Endothelial cell of umbilical vein (primary cell): ENCODE measurements around the gene CFAP210. TPM values are rescaled to one million over a fixed set of nuclear protein-coding genes. Genes with fewer than 3 reads are reported as not detected.
"Not testable (repeated sequence)": the region's sequence is repeated elsewhere in the genome, so short reads cannot be mapped to it uniquely, and the experiment has no call there.

Experiments used
- BruUV-seq: library from RNA; stranded (reverse); fragments of 400-500 nt; replicated peaks from 2 replicates; lab custom pipeline; 2021; lab: Mats Ljungman, UMichigan
- CTCF ChIA-PET: fragments of 300-600, 350-600 bp; sonication (Branson Sonifier 250); formaldehyde crosslinking; loops from one replicate; lab custom pipeline; 2021; ENCODE audit warnings: antibody characterized with exemption, inconsistent platforms; lab: Charles Lee
- POLR2A ChIA-PET: fragments of 300-600, 350-600 bp; sonication (Branson Sonifier 250); formaldehyde crosslinking; loops from one replicate; lab custom pipeline; 2021; ENCODE audit warnings: antibody characterized with exemption, inconsistent platforms; lab: Charles Lee
- DNase-seq: peaks from one replicate; pipeline ENCODE4 v3.0.0-alpha.2; 2011; ENCODE audit warnings: low read depth, low spot score
- FAIRE-seq: peaks from 2 replicates; lab custom pipeline; 2011; peaks lifted over from hg19 to GRCh38; lab: Jason Lieb, UNC
- H2AFZ ChIP-seq: 2 replicates; pipeline ENCODE4 v1.6.0; 2012; ENCODE audit warnings: low read depth, low read length, control low read depth, inconsistent platforms
- H3K27ac ChIP-seq: 2 replicates; pipeline ENCODE4 v1.5.1; 2011; ENCODE audit warnings: low read depth, mild to moderate bottlenecking, control low read depth, low read length, moderate library complexity; ENCODE audit not compliant: insufficient read depth
- H3K27me3 ChIP-seq, 2 experiments: 2 replicates each; pipeline versions ENCODE4 v1.6.0 to v1.6.1; 2011; ENCODE audit warnings: low read length in 2 of 2, mixed read lengths in 1 of 2; ENCODE audit not compliant: control insufficient read depth in 2 of 2, insufficient read depth in 2 of 2
- H3K36me3 ChIP-seq, 2 experiments: 2 replicates in 1 of 2; 3 replicates in 1 of 2; pipeline ENCODE4 v1.5.1; 2011; ENCODE audit warnings: low read length in 2 of 2, mild to moderate bottlenecking in 1 of 2, moderate library complexity in 1 of 2; ENCODE audit not compliant: control insufficient read depth in 2 of 2, insufficient read depth in 2 of 2; ENCODE audit errors: extremely low read depth in 1 of 2
- H3K4me1 ChIP-seq: 3 replicates; pipeline ENCODE4 v1.5.1; 2011; ENCODE audit warnings: mild to moderate bottlenecking, low read length; ENCODE audit not compliant: control insufficient read depth, insufficient read depth; ENCODE audit errors: extremely low read depth
- H3K4me2 ChIP-seq: 2 replicates; pipeline ENCODE4 v1.6.1; 2011; ENCODE audit warnings: low read length, control low read depth, mixed read lengths; ENCODE audit not compliant: insufficient read depth
- H3K4me3 ChIP-seq, 3 experiments: fragments of 200-600 bp in 1 of 3; sonication (generic), shearing (Covaris generic) in 1 of 3; replicated peaks in 1 of 3; 2 replicates each; pipeline ENCODE4 v1.5.1; 2011 to 2016; ENCODE audit warnings: control low read depth in 3 of 3, low read length in 3 of 3, mild to moderate bottlenecking in 2 of 3, inconsistent platforms in 1 of 3, low read depth in 1 of 3, moderate library complexity in 1 of 3; ENCODE audit not compliant: insufficient read depth in 1 of 3
- H3K79me2 ChIP-seq: 2 replicates; pipeline ENCODE4 v1.6.0; 2012; ENCODE audit warnings: low read length, inconsistent platforms; ENCODE audit not compliant: control insufficient read depth, insufficient read depth
- H3K9ac ChIP-seq: replicated peaks from 2 replicates; pipeline ENCODE3; 2011; ENCODE audit warnings: low read length, control low read depth; ENCODE audit not compliant: insufficient read depth; ENCODE audit errors: extremely low read depth
- H3K9me1 ChIP-seq: replicated peaks from 3 replicates; pipeline ENCODE4 v1.6.0; 2011; ENCODE audit warnings: mild to moderate bottlenecking, low read length; ENCODE audit not compliant: control insufficient read depth, insufficient read depth; ENCODE audit errors: extremely low read depth
- H3K9me3 ChIP-seq: replicated peaks from 2 replicates; pipeline ENCODE4 v1.5.1; 2012; ENCODE audit warnings: low read length, inconsistent platforms; ENCODE audit not compliant: control insufficient read depth, insufficient read depth
- H4K20me1 ChIP-seq: replicated peaks from 2 replicates; pipeline ENCODE3; 2011; ENCODE audit warnings: mild to moderate bottlenecking, low read length; ENCODE audit not compliant: control insufficient read depth, insufficient read depth; ENCODE audit errors: extremely low read depth
- CTCF ChIP-seq, 2 donors: IDR thresholded peaks; 1 replicate in 1 of 2; 2 replicates in 1 of 2; pipeline ENCODE4 v1.5.1; 2011; ENCODE audit warnings: low read length in 2 of 2, mild to moderate bottlenecking in 2 of 2, moderate library complexity in 2 of 2, control low read depth in 1 of 2, inconsistent platforms in 1 of 2, low read depth in 1 of 2; ENCODE audit not compliant: insufficient read depth in 1 of 2; ENCODE audit errors: extremely low read depth in 1 of 2
- EZH2 ChIP-seq: IDR thresholded peaks from 2 replicates; pipeline ENCODE4 v1.6.1; 2012; ENCODE audit warnings: borderline replicate concordance, low read depth, mild to moderate bottlenecking, moderate library complexity, low read length, inconsistent platforms; ENCODE audit not compliant: severe bottlenecking
- FOS ChIP-seq: IDR thresholded peaks from 2 replicates; pipeline ENCODE4 v1.6.1; 2011; ENCODE audit warnings: mild to moderate bottlenecking, low read length, moderate library complexity, borderline replicate concordance; ENCODE audit not compliant: insufficient read depth
- GATA2 ChIP-seq: IDR thresholded peaks from 2 replicates; pipeline ENCODE4 v1.7.0; 2011; ENCODE audit warnings: low read depth, mild to moderate bottlenecking, moderate library complexity, mixed read lengths, low read length; ENCODE audit not compliant: insufficient read length, insufficient read depth
- JUN ChIP-seq: IDR thresholded peaks from 2 replicates; pipeline ENCODE4 v1.6.1; 2011; ENCODE audit warnings: borderline replicate concordance, low read depth; ENCODE audit not compliant: insufficient read length, insufficient read depth
- MAX ChIP-seq: IDR thresholded peaks from 2 replicates; pipeline ENCODE4 v1.6.1; 2011; ENCODE audit not compliant: insufficient read depth, insufficient read length
- MYC ChIP-seq: IDR thresholded peaks from one replicate; pipeline ENCODE4 v1.6.1; 2011; ENCODE audit warnings: mild to moderate bottlenecking, low read depth, low read length
- POLR2A ChIP-seq: IDR thresholded peaks from 2 replicates; pipeline ENCODE4 v1.6.1; 2012; ENCODE audit warnings: low read depth, mild to moderate bottlenecking, control low read depth, low read length
- POLR2AphosphoS5 ChIP-seq: IDR thresholded peaks from 2 replicates; pipeline ENCODE4 v1.6.1; 2012; ENCODE audit warnings: low read depth, mild to moderate bottlenecking, control low read depth, low read length, moderate library complexity; ENCODE audit not compliant: insufficient read depth
- dilution Hi-C: fragments of 300-500 bp; cut with MboI; formaldehyde crosslinking; loops from one replicate; pipeline ENCODE4 v1.15.0; 2019; ENCODE audit warnings: low sequenced_read_pairs; ENCODE audit not compliant: extremely low pct_ligation_motif_present
- intact Hi-C: fragments of 100-400 bp; cut with micrococcal nuclease; formaldehyde crosslinking; loops from one replicate; pipeline ENCODE4 v1.10.0; 2022
- polyA plus RNA-seq, 4 experiments: library from polyadenylated mRNA; depleted of rRNA in 3 of 4; stranded (reverse) in 3 of 4; unstranded in 1 of 4; fragments of >200 nt; gene quantifications; 2 replicates each; pipeline versions ENCODE4 v1.2.1 to v1.2.3, GENCODE V29; 2011 to 2012; ENCODE audit warnings: missing spikeins in 1 of 4
- total RNA-seq: library from RNA; stranded (reverse); gene quantifications from 2 replicates; pipeline ENCODE4 v1.2.3, GENCODE V29; 2021

Gene CFAP210
- total and polyA plus RNA-seq, 2 donors (not counting 3 experiments of a cell fraction or from before 2014, with no cell fraction given) = not detected

GRCh38 chr2:169619946-169620345 is 74.3 kb downstream of the CFAP210 start:
- ChIA-PET POLR2A (no interaction called here), CTCF (no interaction called here)
- Histone ChIP-seq H3K27ac (no peak overlapping the region), H4K20me1 (no peaks in the 10 kb centered on the region), H3K4me2 (no peak overlapping the region), H2AFZ (no peak overlapping the region), H3K4me1 (no peaks in the 10 kb centered on the region), H3K79me2 (peaks cover 17% of the 10 kb centered on the region), H3K9ac (no peak overlapping the region), H3K9me3 (no peaks in the 10 kb centered on the region), H3K9me1 (no peaks in the 10 kb centered on the region), H3K27me3 (no peaks in the 10 kb centered on the region), H3K36me3 (peaks cover 0 to 8% of the 10 kb centered on the region in 2 experiments), H3K4me3 (no peak overlapping the region)
- DNase-seq (no peak), FAIRE-seq (no peak)
- intact Hi-C loops (no loop called here), dilution Hi-C loops (no loop called here)
- no TSS peak for BruUV-seq
- TF ChIP-seq FOS = no peak
- TF ChIP-seq CTCF (IDR thresholded peaks at IDR 0.05; ENCODE audit: extremely low read depth in 1 of 2, insufficient read depth in 1 of 2, low read depth in 1 of 2, low read length in 2 of 2) = no peak
- TF ChIP-seq GATA2 = no peak
- TF ChIP-seq POLR2A = no peak
- TF ChIP-seq MYC = no peak
- TF ChIP-seq POLR2AphosphoS5 = no peak
- TF ChIP-seq JUN = no peak
- TF ChIP-seq EZH2 = no peak
- TF ChIP-seq MAX = no peak

GRCh38 chr2:169615982-169616381 is 78.2 kb downstream of the CFAP210 start:
- POLR2A ChIA-PET, H3K27me3 ChIP-seq, H3K4me1 ChIP-seq, H3K9me1 ChIP-seq, H2AFZ ChIP-seq, H3K9ac ChIP-seq, H3K27ac ChIP-seq, FAIRE-seq, H3K9me3 ChIP-seq, DNase-seq, H4K20me1 ChIP-seq, dilution Hi-C loops, BruUV-seq, H3K4me2 ChIP-seq, intact Hi-C loops, H3K4me3 ChIP-seq: not testable (repeated sequence)
- CTCF ChIA-PET = interaction anchor here (1.5 kb wide), 1 partner anchor 59 kb away, joined by 4 read pairs; no protein-coding TSS in a partner anchor
- peaks cover 19% of the 10 kb centered on the region for H3K79me2 ChIP-seq
- H3K36me3 ChIP-seq = peaks cover 2 to 12% of the 10 kb centered on the region in 2 experiments
